Activated naive CD4-positive, alpha-beta T cell treated with anti-CD3 and anti-CD28 coated beads, Interleukin-2, amount 50 U/mL, for 72 hours (primary cell): Measurements from ENCODE around the gene SEC22C. TPM values are rescaled to one million over a fixed set of nuclear protein-coding genes. Genes with fewer than 3 reads are reported as not detected.

Experiments used
- ATAC-seq, 2 donors: fragments of 150-1000 bp; cut with Tn5 transposase; 2 replicates each; pipeline ENCODE4 v1.10.0; 2021; ENCODE audit warnings: mild to moderate bottlenecking in 2 of 2, moderate library complexity in 2 of 2
- DNase-seq, 2 donors: peaks; one replicate each; pipeline ENCODE4 v3.0.0; 2021 to 2022; ENCODE audit warnings: low spot score in 2 of 2
- H3K27ac Mint-ChIP-seq, 2 donors: one replicate each; pipeline ENCODE4 v1.8.0; 2022; ENCODE audit warnings: mild to moderate bottlenecking in 2 of 2, mixed read lengths in 2 of 2
- H3K36me3 Mint-ChIP-seq, 2 donors: one replicate each; pipeline ENCODE4 v1.8.0; 2022; ENCODE audit warnings: mixed read lengths in 2 of 2
- H3K9me3 Mint-ChIP-seq, 2 donors: one replicate each; pipeline ENCODE4 v1.8.0; 2022; ENCODE audit warnings: mixed read lengths in 2 of 2
- total RNA-seq, 2 donors: library from RNA; stranded (reverse); gene quantifications; one replicate each; pipeline ENCODE4 v1.2.3, GENCODE V29; 2022

SEC22C gene
- total RNA-seq, 2 donors from 2014 or later, result 37.6 to 42.3 TPM

DNA sequence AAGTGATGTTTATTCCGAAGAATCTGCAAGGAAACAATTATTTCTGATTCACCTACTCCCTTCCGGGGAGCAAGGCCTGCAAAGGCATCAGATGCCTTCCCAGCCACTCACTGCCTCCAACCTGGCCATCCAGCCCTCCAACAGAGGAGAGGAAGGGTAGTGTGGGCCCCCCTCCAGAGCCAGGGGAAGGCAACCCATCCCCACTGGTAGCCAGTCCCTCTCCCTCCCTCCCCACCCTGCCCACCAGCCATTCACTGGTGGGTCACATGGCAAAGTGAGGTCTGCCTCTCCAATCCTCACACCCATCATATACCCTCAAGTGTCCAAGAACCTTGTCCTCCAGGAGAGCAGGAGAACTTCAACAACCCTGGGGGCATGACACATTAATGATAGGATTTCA, 81.7 kb downstream of the SEC22C start:
- Mint-ChIP-seq H3K9me3 (no peaks in the 10 kb centered on the region), H3K27ac (no peak overlapping the region), H3K36me3 (no peaks in the 10 kb centered on the region)
- DNase-seq (peak in 1 of 2 donors; percentile 18), ATAC-seq (no peak)

DNA sequence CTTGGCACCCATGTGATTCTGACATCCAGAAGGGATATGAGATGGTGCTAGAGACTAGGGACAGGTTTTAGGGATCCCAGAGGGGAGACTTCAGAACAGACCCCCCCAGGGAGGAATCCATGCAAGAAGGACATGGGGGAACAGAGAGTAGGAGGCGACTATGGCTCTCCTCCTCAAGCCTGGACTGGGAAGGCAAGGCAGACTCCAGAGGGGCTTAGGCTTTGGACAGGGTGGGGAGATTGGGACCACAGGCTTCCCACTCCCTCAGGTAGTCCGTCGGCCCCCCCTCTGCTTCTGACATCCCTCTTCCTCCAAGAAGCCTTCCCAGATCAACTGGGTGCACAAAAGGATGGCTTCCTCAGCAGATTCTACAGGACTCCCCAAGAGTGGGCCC, 82.3 kb downstream of the SEC22C start:
- DNase-seq (peak in 1 of 2 donors; percentile 2), ATAC-seq (no peak)
- no peaks in the 10 kb centered on the region for H3K36me3 Mint-ChIP-seq
- no peaks in the 10 kb centered on the region for H3K9me3 Mint-ChIP-seq
- H3K27ac Mint-ChIP-seq, result no peak overlapping the region

DNA sequence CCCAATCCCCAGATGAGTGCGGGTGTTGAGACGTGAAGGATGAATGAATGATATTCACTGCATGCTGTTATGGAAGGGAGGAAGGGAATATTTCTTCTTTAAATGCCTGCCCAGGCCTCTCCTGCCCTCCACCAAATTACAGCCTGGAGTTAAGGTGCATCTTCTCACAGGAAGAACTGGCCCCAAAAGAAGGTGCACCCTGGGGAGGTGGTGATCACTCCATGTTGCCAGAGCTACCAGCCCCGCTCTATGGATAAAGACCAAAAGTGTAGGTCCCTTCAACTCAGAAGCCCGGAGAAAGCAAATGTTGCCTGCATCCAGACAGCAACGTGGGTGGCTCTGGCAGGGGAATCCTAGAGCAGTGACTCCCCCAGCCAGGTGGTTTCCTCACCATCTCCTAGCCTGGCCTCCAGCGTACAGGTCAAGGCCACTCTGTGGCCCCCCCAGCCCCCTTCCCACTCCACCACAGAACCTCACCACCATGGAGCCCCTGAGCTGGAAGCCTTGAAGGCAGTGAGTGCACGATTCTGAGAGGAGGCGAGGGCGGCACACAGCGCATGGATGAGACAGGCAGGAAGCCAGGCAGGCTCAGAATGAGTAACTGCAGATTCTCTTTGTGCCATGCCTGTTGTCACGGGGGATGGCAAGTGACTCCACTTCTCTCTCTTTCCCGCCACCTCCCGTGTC, 82.8 kb downstream of the SEC22C start:
- H3K27ac Mint-ChIP-seq, result no peak overlapping the region
- peak in 1 of 2 donors; percentile 44 for DNase-seq
- ATAC-seq, result no peak
- H3K9me3 Mint-ChIP-seq, result no peaks in the 10 kb centered on the region
- H3K36me3 Mint-ChIP-seq, result no peaks in the 10 kb centered on the region

DNA sequence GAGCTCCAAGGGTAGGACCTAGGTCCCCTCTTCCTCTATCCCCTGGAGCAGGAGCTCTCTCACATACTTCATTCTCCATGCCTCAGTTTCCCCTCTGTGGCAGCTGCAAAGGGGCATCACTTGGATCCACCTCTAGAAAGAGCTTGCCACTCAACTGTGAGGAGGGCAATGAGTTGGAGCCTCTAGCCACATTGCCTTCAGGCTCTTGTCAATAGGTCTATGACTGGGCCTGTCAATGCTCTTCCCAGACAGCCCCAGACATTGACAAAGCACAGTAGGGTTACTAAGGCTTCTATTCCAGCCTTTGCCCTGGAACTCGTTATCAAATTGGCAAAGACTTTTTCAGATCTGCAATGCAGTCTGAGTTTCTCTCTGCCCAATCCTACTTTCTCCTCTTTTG, 83.7 kb downstream of the SEC22C start:
- H3K9me3 Mint-ChIP-seq, result no peaks in the 10 kb centered on the region
- H3K27ac Mint-ChIP-seq, result no peak overlapping the region
- H3K36me3 Mint-ChIP-seq, result no peaks in the 10 kb centered on the region
- ATAC-seq (no peak), DNase-seq (peak in 1 of 2 donors; percentile 33)

Other genes starting within 250 kb of the SEC22C start
- gene LYZL4, start 171.4 kb downstream of the SEC22C start, total RNA-seq, result not detected
- 1 to 10 TPM; 5.2 to 7.0 TPM for gene VIPR1, start 79.3 kb downstream of the SEC22C start, total RNA-seq
- gene SS18L2, start 8.9 kb upstream of the SEC22C start, total RNA-seq, result 10 to 100 TPM; 47.7 to 58.3 TPM
- 100 to 1,000 TPM in 1 of 2 donors, 10 to 100 TPM in 1; 97.7 to 157 TPM for gene NKTR, start 18.7 kb upstream of the SEC22C start, total RNA-seq
- 1 to 10 TPM in 1 of 2 donors, under 1 TPM in 1; 0.34 to 1.8 TPM for gene ZBTB47, start 71.7 kb upstream of the SEC22C start, total RNA-seq
- gene KLHL40, start 103.6 kb upstream of the SEC22C start, total RNA-seq, result not detected
- gene HHATL, start 120.8 kb upstream of the SEC22C start, total RNA-seq, result not detected
- under 1 TPM; 0.34 to 0.70 TPM for gene CCDC13, start 191.3 kb upstream of the SEC22C start, total RNA-seq
- 10 to 100 TPM; 59.5 to 67.6 TPM for gene HIGD1A, start 222.5 kb upstream of the SEC22C start, total RNA-seq
- gene ACKR2, start 227.5 kb upstream of the SEC22C start, total RNA-seq, result 1 to 10 TPM; 1.0 to 1.5 TPM